SIG-M5 treated with dmso at 0.1 percent for 504 hours (cell line): Measurements from ENCODE around the gene TAS1R2.

Experiments used
- DNase-seq: peaks from one replicate; lab custom pipeline; 2025; ENCODE audit not compliant: unreplicated experiment; lab: John Stamatoyannopoulos, UW

The TAS1R2 gene

GRCh38 chr1:18823438-18823837 is 36.0 kb downstream of the TAS1R2 start:
- no peak for DNase-seq

- peak; percentile 31 for DNase-seq
Observed at GRCh38 chr1:18820791-18821641, 38.4 kb downstream of the TAS1R2 start.

GRCh38 chr1:18819986-18820790 is 39.3 kb downstream of the TAS1R2 start:
- no peak for DNase-seq

GRCh38 chr1:18819203-18819602 is 40.3 kb downstream of the TAS1R2 start:
- DNase-seq: no peak

- no peak for DNase-seq
Observed at GRCh38 chr1:18817795-18818435, 41.5 kb downstream of the TAS1R2 start.

- DNase-seq: no peak
Observed at GRCh38 chr1:18817316-18817715, 42.1 kb downstream of the TAS1R2 start.

- DNase-seq: no peak
Observed at GRCh38 chr1:18816808-18817207, 42.7 kb downstream of the TAS1R2 start.

- DNase-seq: no peak
Observed at GRCh38 chr1:18814874-18815531, 44.5 kb downstream of the TAS1R2 start.

- no peak for DNase-seq
Observed at GRCh38 chr1:18814425-18814824, 45.0 kb downstream of the TAS1R2 start.

- no peak for DNase-seq
Observed at GRCh38 chr1:18812453-18812939, 47.0 kb downstream of the TAS1R2 start.

- DNase-seq: no peak
Observed at GRCh38 chr1:18811733-18812452, 47.6 kb downstream of the TAS1R2 start.

GRCh38 chr1:18809953-18810899 is 49.2 kb downstream of the TAS1R2 start:
- no peak for DNase-seq

GRCh38 chr1:18808550-18808949 is 50.9 kb downstream of the TAS1R2 start:
- no peak for DNase-seq

- no peak for DNase-seq
Observed at GRCh38 chr1:18807334-18808063, 52.0 kb downstream of the TAS1R2 start.

GRCh38 chr1:18805925-18806849 is 53.3 kb downstream of the TAS1R2 start:
- DNase-seq: no peak

- DNase-seq: no peak
Observed at GRCh38 chr1:18805150-18805879, 54.1 kb downstream of the TAS1R2 start.

- DNase-seq: no peak
Observed at GRCh38 chr1:18803851-18804250, 55.6 kb downstream of the TAS1R2 start.
